K562 (cell line): ENCODE data around the gene PPCDC. TPM values are rescaled to one million over a fixed set of nuclear protein-coding genes. Genes with fewer than 3 reads are reported as not detected.

Experiments used
- ATAC-seq: fragments of 200-7000 bp; cut with Tn5 transposase; 3 replicates; pipeline ENCODE4 v1.9.1; 2020; ENCODE audit warnings: moderate library complexity
- BruUV-seq: library from RNA; stranded (reverse); fragments of 400-500 nt; replicated peaks from 2 replicates; lab custom pipeline; 2021; lab: Mats Ljungman, UMichigan
- CTCF ChIA-PET: fragments of 300-600 bp; formaldehyde crosslinking; extraction: SDS; loops from one replicate; lab custom pipeline; 2021; ENCODE audit warnings: low intra/inter-chr PET ratio; lab: Yijun Ruan, JAX
- POLR2A ChIA-PET: fragments of 300-600, 350-650 bp; sonication (Branson Sonifier 250); formaldehyde crosslinking; extraction: SDS; loops from one replicate; lab custom pipeline; 2021; ENCODE audit warnings: antibody characterized with exemption, inconsistent platforms; lab: Yijun Ruan, JAX
- DNase-seq, 4 experiments: peaks; one replicate each; pipeline versions ENCODE4 v3.0.0 to v3.0.0-alpha.2; 2011 to 2018; ENCODE audit warnings: low spot score in 3 of 4, mixed read lengths in 3 of 4; ENCODE audit errors: extremely low read depth in 1 of 4
- FAIRE-seq: peaks from 2 replicates; lab custom pipeline; 2011; peaks lifted over from hg19 to GRCh38; lab: Jason Lieb, UNC
- H2AFZ ChIP-seq: 2 replicates; pipeline ENCODE4 v1.6.0; 2011; ENCODE audit warnings: low read depth, low read length, control low read depth, inconsistent platforms
- H3K27ac ChIP-seq: fragments of 200-600 bp; 3 replicates; pipeline ENCODE4 v1.8.0; 2011; ENCODE audit warnings: low read depth, mild to moderate bottlenecking, control low read depth, inconsistent platforms, low read length, moderate library complexity, mixed read lengths; ENCODE audit errors: extremely low read depth
- H3K27me3 ChIP-seq, 2 experiments: fragments of 300-600 bp in 1 of 2; 2 replicates in 1 of 2; 3 replicates in 1 of 2; pipeline versions ENCODE4 v1.6.0 to v1.8.0; 2011; ENCODE audit warnings: inconsistent platforms in 2 of 2, low read length in 2 of 2, mild to moderate bottlenecking in 1 of 2, mixed read lengths in 1 of 2, moderate library complexity in 1 of 2; ENCODE audit not compliant: control insufficient read depth in 2 of 2, insufficient read depth in 2 of 2
- H3K36me3 ChIP-seq: fragments of 300-600 bp; 3 replicates; pipeline ENCODE4 v1.8.0; 2011; ENCODE audit warnings: mild to moderate bottlenecking, low read length, inconsistent platforms; ENCODE audit not compliant: control insufficient read depth, insufficient read depth
- H3K4me1 ChIP-seq, 2 experiments: fragments of 200-600 bp in 1 of 2; replicated peaks in 1 of 2; 2 replicates in 1 of 2; 3 replicates in 1 of 2; pipeline versions ENCODE4 v1.5.1 to v1.8.0; 2011; ENCODE audit warnings: inconsistent platforms in 2 of 2, low read length in 2 of 2, mild to moderate bottlenecking in 1 of 2, mixed read lengths in 1 of 2, moderate library complexity in 1 of 2; ENCODE audit not compliant: control insufficient read depth in 2 of 2, insufficient read depth in 2 of 2
- H3K4me2 ChIP-seq: 2 replicates; pipeline ENCODE4 v1.6.1; 2011; ENCODE audit warnings: low read length, control low read depth, inconsistent platforms, mixed read lengths; ENCODE audit not compliant: insufficient read depth
- H3K4me3 ChIP-seq: fragments of 200-600 bp; sonication (generic), shearing (Covaris generic); 2 replicates; pipeline ENCODE4 v1.5.1; 2016; ENCODE audit warnings: control low read depth, inconsistent platforms
- H3K79me2 ChIP-seq: fragments of 200-600 bp; 3 replicates; pipeline ENCODE4 v1.8.0; 2011; ENCODE audit warnings: low read length, inconsistent platforms; ENCODE audit not compliant: control insufficient read depth, insufficient read depth
- H3K9ac ChIP-seq, 2 experiments: 2 replicates each; pipeline versions ENCODE4 v1.6.0 to v1.6.1; 2011; ENCODE audit warnings: low read depth in 2 of 2, low read length in 2 of 2, control low read depth in 1 of 2, inconsistent platforms in 1 of 2, mild to moderate bottlenecking in 1 of 2, mixed read lengths in 1 of 2; ENCODE audit not compliant: insufficient read depth in 1 of 2
- H3K9me1 ChIP-seq: one replicate; pipeline ENCODE4 v1.6.0; 2011; ENCODE audit warnings: inconsistent platforms, mild to moderate bottlenecking, low read length, moderate library complexity; ENCODE audit not compliant: control insufficient read depth, insufficient read depth
- H3K9me3 ChIP-seq: replicated peaks from 2 replicates; pipeline ENCODE4 v1.5.1; 2011; ENCODE audit warnings: low read depth, low read length, inconsistent platforms; ENCODE audit not compliant: control insufficient read depth, insufficient read depth
- H4K20me1 ChIP-seq: replicated peaks from 2 replicates; pipeline ENCODE4 v1.6.1; 2011; ENCODE audit warnings: low read length, inconsistent platforms, mixed read lengths; ENCODE audit not compliant: control insufficient read depth, insufficient read depth
- C11orf30 ChIP-seq: fragments of 450-650 bp; IDR thresholded peaks from 2 replicates; pipeline ENCODE4 v1.6.1; 2016; ENCODE audit warnings: low read depth, mild to moderate bottlenecking
- ELF1 ChIP-seq: fragments of 200-800 bp; sonication (Bioruptor generic); IDR thresholded peaks from 2 replicates; pipeline ENCODE4 v1.6.1; 2016; ENCODE audit warnings: missing genetic modification characterization, missing compliant biosample characterization
- MAFF ChIP-seq: IDR thresholded peaks from 2 replicates; pipeline ENCODE4 v1.6.1; 2012; ENCODE audit warnings: low read length, improper control_type of control experiment
- MAFG ChIP-seq: fragments of 450-650 bp; conservative IDR thresholded peaks from 2 replicates; pipeline ENCODE4 v1.6.1; 2016; ENCODE audit warnings: missing genetic modification characterization, missing compliant biosample characterization
- MAFK ChIP-seq: IDR thresholded peaks from 2 replicates; pipeline ENCODE4 v1.6.1; 2011; ENCODE audit warnings: low read length, improper control_type of control experiment
- SMAD3 ChIP-seq: fragments of 450-650 bp; formaldehyde crosslinking; conservative IDR thresholded peaks from 2 replicates; pipeline ENCODE4 v1.4.0; 2020; ENCODE audit warnings: mild to moderate bottlenecking
- SP1 ChIP-seq: sonication (generic); formaldehyde crosslinking; IDR thresholded peaks from 2 replicates; pipeline ENCODE4 v1.8.1; 2022; ENCODE audit warnings: mild to moderate bottlenecking, missing genetic modification reagents
- ZNF316 ChIP-seq: fragments of 450-650 bp; IDR thresholded peaks from 2 replicates; pipeline ENCODE4 v1.6.1; 2016
- WGBS: fragments of 100-300 bp; shearing (Covaris generic); methylation state at CpG from one replicate; pipeline ENCODE4 v1.1.6; 2016; ENCODE audit warnings: low coverage, mixed read lengths; ENCODE audit not compliant: insufficient coverage; ENCODE audit errors: missing lambda C conversion rate; 5-methylcytosine and 5-hydroxymethylcytosine counted together
- in situ Hi-C: fragments of 300-500 bp; cut with MboI; formaldehyde crosslinking; loops from 4 replicates; pipeline ENCODE4 v1.15.0; 2018; ENCODE audit warnings: inconsistent platforms, mixed read lengths
- intact Hi-C: fragments of 100-400 bp; cut with micrococcal nuclease; formaldehyde crosslinking; loops from 2 replicates; pipeline ENCODE4 v1.14.2; 2022
- polyA plus RNA-seq, 8 experiments: library from polyadenylated mRNA; depleted of rRNA in 4 of 8; stranded (reverse) in 5 of 8; unstranded in 3 of 8; fragments of >200 nt; fragmentation: Nextera tagmentation in 2 of 8; fragmentation: Illumina TruSeq in 1 of 8; extraction: Ambion mirVana in 2 of 8; extraction: Trizol in 1 of 8; gene quantifications; 2 replicates each; pipeline versions ENCODE4 v1.2.1 to v1.2.3, GENCODE V29; 2011 to 2014; ENCODE audit warnings: inconsistent platforms in 1 of 8, missing spikeins in 1 of 8
- total RNA-seq, 7 experiments: library from RNA; depleted of rRNA in 6 of 7; stranded (reverse); fragments of >200 nt in 6 of 7; fragmentation: Illumina TruSeq in 2 of 7; extraction: Trizol in 2 of 7; gene quantifications; 2 replicates each; pipeline versions ENCODE4 v1.2.1 to v1.2.3, GENCODE V29; 2011 to 2021; ENCODE audit warnings: low replicate concordance in 1 of 7
- TF ChIP-seq, protein P1 (sequence below), 2 experiments: fragments of 450-650 bp; IDR thresholded peaks; 2 replicates each; pipeline ENCODE4 v1.6.1; 2018; ENCODE audit warnings: mild to moderate bottlenecking in 2 of 2, low read depth in 1 of 2; ENCODE audit not compliant: partially characterized antibody in 2 of 2

Gene PPCDC
- total and polyA plus RNA-seq, 9 of the 15 experiments (the other 6 are each of a cell fraction or from before 2014, with no cell fraction given), result 10.9 to 53.6 (median 16.7) TPM

- FAIRE-seq (no peak), DNase-seq (no peak), ATAC-seq (no peak)
- CTCF ChIA-PET, result no interaction called here
- no peaks in the 10 kb centered on the region for H3K79me2 ChIP-seq
- H3K27me3 ChIP-seq, result no peaks in the 10 kb centered on the region
- no peak for TF ChIP-seq ELF1
- TF ChIP-seq C11orf30, result peak; percentile 75
- TF ChIP-seq, protein P1, sequence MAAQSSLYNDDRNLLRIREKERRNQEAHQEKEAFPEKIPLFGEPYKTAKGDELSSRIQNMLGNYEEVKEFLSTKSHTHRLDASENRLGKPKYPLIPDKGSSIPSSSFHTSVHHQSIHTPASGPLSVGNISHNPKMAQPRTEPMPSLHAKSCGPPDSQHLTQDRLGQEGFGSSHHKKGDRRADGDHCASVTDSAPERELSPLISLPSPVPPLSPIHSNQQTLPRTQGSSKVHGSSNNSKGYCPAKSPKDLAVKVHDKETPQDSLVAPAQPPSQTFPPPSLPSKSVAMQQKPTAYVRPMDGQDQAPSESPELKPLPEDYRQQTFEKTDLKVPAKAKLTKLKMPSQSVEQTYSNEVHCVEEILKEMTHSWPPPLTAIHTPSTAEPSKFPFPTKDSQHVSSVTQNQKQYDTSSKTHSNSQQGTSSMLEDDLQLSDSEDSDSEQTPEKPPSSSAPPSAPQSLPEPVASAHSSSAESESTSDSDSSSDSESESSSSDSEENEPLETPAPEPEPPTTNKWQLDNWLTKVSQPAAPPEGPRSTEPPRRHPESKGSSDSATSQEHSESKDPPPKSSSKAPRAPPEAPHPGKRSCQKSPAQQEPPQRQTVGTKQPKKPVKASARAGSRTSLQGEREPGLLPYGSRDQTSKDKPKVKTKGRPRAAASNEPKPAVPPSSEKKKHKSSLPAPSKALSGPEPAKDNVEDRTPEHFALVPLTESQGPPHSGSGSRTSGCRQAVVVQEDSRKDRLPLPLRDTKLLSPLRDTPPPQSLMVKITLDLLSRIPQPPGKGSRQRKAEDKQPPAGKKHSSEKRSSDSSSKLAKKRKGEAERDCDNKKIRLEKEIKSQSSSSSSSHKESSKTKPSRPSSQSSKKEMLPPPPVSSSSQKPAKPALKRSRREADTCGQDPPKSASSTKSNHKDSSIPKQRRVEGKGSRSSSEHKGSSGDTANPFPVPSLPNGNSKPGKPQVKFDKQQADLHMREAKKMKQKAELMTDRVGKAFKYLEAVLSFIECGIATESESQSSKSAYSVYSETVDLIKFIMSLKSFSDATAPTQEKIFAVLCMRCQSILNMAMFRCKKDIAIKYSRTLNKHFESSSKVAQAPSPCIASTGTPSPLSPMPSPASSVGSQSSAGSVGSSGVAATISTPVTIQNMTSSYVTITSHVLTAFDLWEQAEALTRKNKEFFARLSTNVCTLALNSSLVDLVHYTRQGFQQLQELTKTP (IDR thresholded peaks at IDR 0.05; ENCODE audit: low read depth in 1 of 2, partially characterized antibody in 2 of 2), result no peak
- TF ChIP-seq ZNF316, result peak; percentile 86
- no peak for TF ChIP-seq SMAD3
- peak; percentile 63; the same call in 1 of the 2 replicates for TF ChIP-seq MAFK
- no peak for TF ChIP-seq SP1 (CRISPR knock-in tag)
- peak; percentile 58 for TF ChIP-seq MAFG (tag)
- TF ChIP-seq MAFF, result peak; percentile 65
- 32% methylated on average over 7 of the region's 8 CpGs for WGBS
- in situ Hi-C loops, result no loop called here
- H3K36me3 ChIP-seq, result no peaks in the 10 kb centered on the region
- H3K4me1 ChIP-seq, result no peaks in the 10 kb centered on the region; a peak in 1 of 5 replicates
- H2AFZ ChIP-seq, result no peak overlapping the region
- no peak overlapping the region for H3K4me3 ChIP-seq
- no TSS peak for BruUV-seq
- no peaks in the 10 kb centered on the region for H3K9me1 ChIP-seq
- no peak overlapping the region for H3K9ac ChIP-seq
- POLR2A ChIA-PET, result no interaction called here
- H3K4me2 ChIP-seq, result no peak overlapping the region
- no peaks in the 10 kb centered on the region for H4K20me1 ChIP-seq
- H3K9me3 ChIP-seq, result no peaks in the 10 kb centered on the region
- intact Hi-C loops, result no loop called here
- no peak overlapping the region for H3K27ac ChIP-seq
Observed at GRCh38 chr15:75081150-75081549, 57.8 kb downstream of the PPCDC start.
